Measurements from ENCODE around the gene MCF2L2.
A peak's percentile ranks its signal among the peaks of the same experiment; 100 is the strongest.

Gene MCF2L2

DNA sequence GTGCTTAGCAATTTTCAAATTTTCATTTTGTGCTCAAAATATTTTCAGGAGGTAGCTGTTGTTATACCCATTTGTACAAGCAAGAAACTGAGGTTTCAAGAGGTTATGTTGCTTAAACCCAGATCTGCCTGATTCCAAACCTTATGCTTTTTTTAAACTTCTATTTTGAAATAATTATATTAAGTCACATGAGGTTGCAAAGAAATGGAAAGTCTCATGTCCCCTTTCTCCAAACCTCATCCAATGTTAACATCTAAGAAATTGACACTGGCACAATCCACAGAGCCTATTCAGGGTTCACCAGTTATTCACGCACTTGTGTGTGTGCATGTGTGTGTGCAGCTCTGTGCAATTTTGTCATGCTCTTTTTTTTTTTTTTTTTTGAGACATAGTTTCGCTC is 140.3 kb downstream of the MCF2L2 start:
- no peak for ATAC-seq

DNA sequence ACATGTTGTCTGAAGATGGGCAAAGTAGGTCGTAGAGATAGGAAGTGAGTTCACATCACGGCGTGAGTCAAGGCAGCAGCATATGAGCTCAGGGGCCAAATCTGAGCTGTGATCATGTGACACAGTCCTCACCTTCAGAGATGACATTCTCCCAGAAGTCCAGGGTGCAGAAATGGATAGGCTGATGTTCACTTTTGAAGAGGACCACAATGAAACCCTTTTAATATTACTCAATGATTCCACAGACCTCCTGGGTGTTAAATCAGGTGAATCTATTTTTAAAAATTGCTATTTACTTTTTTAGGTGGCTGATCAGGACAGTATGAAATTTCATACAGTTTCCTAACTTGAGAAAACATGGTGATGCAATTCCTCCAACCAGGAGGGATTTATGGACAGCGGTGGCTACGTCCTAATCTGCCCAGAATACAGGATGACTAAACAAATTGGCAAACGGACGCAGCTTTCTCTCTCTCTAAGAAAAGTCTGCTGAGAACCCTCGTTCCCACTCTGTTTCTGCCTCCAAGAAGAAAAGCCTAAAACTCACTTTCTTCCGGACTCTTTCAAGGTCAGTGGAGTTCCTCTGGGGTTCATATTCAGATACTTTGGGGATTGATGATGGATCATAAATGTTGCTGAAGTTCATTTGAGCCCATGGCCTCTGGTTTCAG is 141.0 kb downstream of the MCF2L2 start:
- no peak for ATAC-seq

DNA sequence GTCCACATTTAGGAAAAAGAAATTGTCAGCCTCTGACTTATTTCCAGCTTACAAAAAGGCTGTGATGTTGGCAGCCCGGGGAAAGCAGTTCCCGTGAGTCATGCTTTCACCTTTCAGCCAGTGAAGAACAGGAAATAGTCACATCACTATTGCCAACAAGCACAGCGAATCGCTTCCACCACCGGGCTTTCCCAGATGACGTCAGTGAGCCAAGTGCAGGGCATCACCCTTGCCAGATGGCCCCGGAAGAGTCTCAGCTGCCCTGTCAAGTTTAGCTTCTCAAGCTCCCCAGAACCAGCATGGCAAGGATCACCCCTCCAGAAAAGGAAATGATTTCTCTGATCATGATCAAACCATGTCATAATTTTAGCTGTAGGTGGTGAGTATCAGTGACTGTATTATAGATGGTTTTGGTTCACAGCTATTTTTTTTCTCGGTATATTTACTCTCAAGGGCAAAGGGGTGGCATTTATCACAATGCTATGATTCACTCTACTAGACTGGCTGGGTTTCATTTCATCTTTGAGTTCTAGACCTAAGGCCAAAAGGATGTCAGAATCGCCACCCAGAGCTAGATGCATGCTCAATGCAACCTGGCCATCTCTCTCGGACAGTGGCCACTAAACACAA is 142.5 kb downstream of the MCF2L2 start:
- peak; percentile 88 to 91 for ATAC-seq

DNA sequence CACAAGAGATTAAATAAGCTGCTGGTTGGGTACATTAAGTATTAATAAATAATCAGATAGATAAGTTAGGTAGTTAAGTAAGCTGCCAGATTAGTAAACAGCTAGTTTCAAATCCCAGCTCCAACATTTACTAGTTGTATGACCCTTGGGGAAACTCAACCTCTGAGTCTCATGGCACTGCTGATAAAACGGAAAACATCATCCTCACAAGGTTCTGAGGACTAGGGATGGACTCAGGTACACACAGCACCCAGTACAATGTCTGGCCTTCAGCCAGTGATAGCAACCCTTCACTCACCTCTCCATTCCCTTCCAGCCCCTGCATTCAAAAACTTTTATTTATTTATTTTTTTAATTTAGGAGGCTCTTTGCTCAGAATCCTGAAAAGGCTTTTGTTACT is 143.1 kb downstream of the MCF2L2 start:
- ATAC-seq = no peak

DNA sequence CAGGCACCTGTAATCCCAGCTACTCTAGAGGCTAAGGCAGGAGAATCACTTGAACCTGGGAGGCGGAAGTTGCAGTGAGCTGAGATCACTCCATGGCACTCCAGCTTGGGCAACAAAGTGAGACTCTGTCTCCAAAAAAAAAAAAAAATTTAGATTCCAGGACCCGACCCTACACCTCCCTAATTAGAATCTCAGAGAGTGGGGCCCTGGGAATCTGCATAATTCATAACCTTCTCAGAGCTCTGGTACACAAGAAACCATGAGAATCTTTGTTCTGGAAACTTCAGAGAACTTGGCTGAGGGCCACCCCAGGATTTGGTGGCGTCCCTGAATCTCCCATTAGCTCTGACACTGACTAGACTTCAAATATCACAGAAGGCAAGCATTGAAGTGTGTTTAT is 143.8 kb downstream of the MCF2L2 start:
- ATAC-seq = no peak

DNA sequence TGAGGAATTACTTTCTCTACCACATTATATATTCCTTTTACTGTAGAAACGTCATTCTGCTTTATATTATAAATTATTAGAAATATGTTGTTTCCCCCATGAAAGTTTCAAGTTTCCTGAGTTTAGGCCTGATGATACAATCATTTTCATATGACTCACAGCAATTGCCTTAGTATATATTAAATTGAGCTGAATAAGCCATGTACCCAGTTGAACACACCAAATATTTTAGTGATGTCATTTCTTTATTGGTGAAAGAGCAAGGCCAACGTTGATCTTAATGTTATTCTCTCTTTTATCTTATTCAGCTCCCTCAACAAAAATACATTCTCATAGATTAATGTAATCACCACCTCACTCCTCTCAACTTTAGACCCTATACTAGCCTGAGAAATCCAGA is 144.5 kb downstream of the MCF2L2 start:
- no peak for ATAC-seq

DNA sequence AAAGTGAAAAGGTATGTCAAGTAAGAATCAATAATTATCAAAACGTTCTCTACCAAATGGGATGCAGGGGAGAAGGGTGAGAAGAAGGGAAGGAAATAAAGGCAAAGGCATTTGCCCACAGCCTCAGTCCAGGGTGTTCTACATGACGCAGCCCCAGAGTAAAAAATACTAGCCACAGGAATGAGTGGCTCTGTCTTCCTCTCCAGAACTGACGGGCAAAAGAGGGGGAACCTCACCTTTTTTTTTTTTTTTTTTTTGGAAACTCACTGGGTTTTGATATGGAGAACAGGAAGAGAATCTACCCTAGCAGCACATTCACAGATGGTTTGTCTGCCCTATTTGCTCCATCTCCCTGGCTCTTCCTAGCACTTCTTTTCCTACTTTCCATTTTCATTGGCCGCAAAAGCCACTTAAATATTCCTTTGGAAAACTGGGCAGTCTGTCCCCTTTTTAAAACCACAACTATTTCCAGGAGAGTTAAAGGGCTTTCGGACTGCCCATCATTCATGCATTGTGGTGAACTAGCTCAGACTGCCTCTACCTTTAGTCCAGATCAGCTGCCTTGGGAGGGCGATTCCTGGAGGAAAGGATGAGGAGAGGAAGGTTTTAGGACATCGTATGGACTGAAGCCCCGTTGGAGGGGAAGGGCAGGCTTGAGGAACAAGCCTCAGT is 147.2 kb downstream of the MCF2L2 start:
- ATAC-seq = no peak

DNA sequence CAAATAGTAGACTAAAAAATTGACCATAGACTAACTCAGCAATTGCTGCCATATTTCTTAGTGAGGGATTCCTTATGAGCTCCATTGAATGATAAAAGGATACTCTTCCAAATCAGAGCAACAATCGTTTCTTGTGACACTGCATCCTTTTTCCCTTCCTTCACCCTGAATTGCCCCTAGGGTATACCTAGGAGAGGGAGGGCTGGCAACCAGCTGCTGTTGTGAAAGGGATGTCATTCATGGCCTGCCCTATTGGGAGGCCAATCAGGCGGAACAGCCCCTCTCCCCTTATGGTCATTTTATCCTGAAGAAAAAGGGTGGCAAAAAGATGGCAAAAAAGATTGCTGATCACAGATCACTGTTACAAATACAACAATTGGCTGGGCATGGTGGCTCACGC is 149.0 kb downstream of the MCF2L2 start:
- ATAC-seq = no peak

DNA sequence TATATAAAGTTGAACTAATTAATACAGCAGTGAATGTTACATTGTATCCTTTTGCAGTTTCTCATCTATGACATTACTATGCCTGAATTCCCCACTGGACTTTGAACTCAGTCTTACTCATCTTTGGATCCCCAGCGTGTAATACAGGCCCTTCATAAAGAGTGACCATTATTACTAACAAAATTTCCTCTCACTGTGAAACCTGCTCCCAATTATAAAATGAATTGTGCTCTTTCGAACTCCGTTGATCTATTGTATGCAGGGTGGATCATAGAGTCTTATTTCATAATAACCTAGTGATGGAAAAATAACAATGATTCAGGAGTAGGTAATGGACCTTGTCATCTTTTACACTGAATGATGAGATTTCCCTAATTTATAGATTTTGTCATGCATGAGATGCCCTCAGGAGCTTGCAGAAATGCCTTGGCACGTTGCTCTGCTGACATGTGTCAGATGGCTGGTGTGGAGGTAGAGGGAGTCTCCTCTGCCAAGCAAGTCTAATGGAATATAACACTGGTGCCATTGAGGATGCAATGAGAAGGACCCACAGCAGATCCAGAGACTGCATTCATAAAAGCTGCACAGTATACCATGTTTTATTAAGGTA is 149.8 kb downstream of the MCF2L2 start:
- ATAC-seq = no peak

DNA sequence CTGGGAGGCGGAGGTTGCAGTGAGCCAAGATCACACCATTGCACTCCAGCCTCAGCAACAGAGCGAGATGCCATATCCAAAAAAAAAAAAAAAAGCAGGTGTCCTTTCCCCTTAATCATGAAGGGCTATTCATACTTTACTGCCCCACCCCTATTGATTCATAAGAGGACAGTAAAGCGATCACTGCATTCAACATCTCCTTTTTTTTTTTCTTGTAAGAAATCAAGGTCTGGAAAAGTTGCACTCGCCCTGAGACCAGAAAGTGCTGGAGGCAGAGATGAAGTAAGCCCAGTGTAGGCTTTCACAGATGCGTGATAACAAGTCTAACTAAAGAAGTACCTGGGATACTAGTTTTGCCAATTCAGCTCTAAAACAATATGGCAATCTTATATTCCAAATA is 151.2 kb downstream of the MCF2L2 start:
- ATAC-seq = no peak

DNA sequence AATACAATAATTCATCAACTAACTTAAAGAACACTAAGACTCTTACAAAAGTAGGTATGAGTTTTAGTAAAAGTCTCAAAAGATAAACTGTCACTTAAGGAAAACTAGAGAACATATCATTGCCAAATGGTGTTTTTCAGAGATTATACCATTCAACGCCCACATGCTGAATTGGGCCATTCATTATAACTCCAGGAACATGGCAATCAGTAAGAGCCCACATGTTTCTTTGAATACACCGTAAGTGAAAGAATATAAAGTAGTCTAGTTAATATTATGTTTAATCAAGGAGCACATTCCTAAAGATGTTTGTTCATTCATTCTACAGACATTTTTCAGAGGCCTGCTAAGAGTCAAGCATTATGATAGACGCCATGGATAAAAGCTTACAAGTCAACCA is 152.5 kb downstream of the MCF2L2 start:
- no peak for ATAC-seq

DNA sequence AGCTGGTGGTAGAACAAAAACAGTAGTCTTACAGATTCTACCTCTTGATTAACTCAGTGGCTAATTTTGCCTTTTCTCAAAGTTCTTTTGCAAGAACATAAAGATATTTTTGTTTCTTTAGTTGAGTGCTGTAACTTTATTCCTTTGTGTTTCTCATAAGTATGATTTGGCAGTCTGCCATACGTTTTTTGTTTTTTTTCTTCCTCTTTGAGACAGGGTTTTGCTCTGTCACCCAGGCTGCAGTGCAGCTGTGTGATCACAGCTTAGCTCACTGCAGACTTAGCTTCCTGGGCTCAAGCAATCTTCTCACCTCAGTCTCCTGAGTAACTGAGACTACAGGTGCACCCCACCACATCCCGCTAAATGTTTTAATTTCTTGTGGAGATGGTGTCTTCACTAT is 153.0 kb downstream of the MCF2L2 start:
- no peak for ATAC-seq

DNA sequence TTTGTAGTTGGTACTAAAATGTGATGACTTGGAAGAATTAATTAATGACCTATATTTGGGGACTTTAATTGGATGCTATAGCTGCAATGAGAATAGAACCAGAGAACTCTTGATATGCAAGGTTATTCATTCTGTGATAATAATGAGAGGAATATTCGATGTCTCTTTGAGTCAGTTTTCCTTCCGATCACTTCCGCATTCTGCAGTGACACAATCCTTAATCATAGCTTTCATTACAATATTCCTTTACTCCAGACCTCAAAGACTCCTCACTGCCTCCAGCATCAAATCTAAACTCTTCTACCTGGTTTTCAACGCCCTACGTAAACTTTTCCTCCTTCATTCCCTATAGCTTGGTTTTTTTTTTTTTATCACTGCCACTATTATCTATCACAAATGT is 153.8 kb downstream of the MCF2L2 start:
- ATAC-seq = no peak

DNA sequence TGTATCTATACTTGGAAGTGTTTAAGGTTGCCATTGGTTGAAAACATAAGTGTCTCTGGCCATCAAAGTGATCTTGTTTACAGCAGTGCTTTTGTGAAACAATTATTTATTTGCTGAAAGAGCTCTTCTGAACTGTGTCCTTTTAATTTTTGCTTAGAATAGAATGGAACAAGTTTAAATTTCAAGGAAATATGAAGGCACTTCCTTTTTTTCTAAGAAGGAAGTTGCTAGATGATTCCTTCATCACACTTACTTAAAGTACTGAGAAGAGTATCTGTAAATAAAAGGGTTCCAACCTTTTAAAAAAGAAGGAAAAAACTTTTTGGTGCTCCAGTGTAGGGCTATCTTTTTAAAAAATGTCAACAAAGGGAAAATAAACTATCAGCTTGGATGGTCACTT is 155.6 kb downstream of the MCF2L2 start:
- ATAC-seq = no peak

DNA sequence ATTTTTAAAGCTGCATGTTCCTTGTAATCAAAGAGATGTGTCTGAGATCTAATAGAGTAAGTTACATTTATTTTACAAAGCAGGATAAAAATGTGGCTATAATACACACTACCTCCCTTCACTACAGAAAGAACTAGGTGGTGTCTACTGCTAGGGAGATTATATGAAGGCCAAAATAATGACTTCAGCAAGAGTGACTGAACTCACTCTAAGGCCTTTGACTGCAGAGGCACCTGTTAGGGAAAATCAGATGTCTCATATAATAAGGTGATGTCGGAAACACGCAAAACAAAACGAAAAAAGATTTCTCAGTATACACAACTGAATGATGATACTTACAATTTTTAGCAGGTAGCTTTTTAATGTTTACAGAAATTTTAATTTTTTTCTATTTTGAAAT is 156.3 kb downstream of the MCF2L2 start:
- ATAC-seq = no peak

DNA sequence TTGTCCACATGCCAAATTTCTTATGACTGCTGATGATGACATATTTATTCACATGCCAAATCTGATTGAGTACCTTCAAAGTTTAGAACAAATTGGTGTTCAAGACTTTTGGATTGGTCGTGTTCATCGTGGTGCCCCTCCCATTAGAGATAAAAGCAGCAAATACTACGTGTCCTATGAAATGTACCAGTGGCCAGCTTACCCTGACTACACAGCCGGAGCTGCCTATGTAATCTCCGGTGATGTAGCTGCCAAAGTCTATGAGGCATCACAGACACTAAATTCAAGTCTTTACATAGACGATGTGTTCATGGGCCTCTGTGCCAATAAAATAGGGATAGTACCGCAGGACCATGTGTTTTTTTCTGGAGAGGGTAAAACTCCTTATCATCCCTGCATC is 158.1 kb downstream of the MCF2L2 start:
- ATAC-seq = no peak

DNA sequence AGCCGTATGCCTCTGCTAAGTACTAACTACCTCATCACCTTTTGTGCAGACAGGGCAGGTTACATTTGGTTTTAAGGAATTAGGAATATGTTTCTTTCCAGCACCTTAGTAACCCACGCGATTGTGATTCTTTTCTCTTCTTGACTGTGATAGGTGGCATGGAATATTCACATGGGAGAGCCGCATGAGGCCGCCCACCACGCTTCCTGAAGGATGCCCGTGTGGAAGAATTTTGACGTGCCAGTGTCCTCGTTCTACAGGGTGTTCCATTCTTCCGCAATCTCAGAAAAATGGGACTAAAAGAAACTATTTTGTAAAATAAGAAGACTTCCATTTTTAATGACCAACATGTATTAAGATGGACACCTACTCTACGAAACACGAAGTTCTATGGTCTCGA is 159.1 kb downstream of the MCF2L2 start:
- no peak for ATAC-seq

DNA sequence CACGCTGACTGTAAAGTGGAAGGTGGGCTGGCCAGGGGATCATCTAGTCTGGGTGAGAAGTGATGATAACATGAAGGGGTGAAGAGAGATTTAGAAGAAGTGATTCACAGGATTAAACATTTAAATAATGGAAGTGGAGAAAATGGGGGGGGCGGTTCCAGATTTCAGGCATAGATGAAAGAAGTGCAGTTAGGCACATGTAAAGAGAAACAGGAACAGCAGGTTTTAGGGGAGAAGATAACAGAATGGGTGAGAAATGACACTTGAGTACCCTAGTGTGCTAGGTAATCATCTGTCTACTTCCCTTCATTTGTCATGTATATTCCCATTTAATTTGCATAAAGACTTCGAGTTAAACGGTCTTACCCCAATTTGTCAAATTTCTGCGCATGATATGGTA is 160.1 kb downstream of the MCF2L2 start:
- no peak for ATAC-seq

DNA sequence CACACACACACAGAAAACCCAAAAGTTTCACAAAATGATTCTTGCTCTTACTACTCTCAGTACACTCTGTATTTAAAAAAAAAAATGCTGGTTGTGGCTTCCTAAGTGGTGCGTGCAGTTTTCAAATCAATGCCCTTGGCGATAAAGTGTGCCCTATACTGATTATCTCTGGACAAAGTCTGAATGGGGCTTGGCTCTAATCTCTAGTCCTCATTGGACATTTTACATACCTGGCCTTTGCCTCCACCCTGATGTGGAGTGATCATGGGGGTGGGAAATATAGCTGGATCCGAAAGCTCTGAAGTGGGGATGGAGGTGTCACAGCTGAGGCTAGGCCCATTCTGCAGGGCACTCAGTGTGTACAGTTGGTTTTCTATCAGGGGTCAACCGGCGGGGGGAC is 161.3 kb downstream of the MCF2L2 start:
- no peak for ATAC-seq

DNA sequence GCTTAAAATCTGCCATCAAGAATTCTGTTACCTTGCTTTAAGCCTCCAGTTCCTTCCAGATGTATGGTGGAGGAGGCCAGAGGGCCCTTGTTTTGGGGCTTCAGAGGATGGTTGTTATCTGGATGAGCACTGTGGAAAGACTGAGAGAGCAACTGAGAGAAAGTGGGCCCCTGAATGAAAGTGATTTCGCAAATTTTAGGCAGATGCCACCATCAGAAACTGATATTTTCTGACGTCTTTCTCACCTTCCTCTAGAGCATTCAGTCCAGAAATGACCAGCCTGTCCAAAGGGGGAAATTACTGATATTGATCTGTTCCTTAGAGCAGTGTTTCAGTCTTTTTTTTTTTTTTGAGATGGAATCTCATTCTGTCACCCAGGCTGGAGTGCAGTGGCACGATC is 162.0 kb downstream of the MCF2L2 start:
- peak; percentile 28 to 29 for ATAC-seq

DNA sequence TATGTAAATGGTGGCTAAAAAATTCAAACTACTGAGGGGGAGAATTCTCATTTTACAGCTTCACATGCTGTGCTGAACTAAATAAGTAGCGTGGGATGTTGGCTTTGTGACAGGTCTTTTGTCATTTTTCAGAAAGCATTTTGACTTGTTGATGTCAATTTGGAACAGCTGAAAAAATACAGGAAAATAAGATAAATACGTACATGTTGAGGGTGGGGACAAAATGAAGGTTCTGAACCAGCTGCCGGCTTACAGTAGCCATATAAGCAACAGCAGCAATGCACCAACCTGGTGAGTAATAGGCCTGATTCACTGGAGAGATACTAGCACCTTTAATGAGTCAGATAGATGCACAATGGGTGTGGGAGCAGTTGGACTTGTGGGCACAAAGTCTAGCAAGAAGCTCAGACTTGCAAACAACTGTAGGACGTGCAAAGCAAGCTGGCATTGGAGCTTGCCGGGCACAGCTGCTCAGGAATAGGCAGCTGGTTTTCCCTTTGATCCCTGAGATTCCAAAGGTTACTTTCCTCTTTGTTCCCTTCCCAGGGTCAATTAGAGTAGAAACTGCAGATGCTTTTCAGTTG is 162.5 kb downstream of the MCF2L2 start:
- peak; percentile 98 to 100 for ATAC-seq

DNA sequence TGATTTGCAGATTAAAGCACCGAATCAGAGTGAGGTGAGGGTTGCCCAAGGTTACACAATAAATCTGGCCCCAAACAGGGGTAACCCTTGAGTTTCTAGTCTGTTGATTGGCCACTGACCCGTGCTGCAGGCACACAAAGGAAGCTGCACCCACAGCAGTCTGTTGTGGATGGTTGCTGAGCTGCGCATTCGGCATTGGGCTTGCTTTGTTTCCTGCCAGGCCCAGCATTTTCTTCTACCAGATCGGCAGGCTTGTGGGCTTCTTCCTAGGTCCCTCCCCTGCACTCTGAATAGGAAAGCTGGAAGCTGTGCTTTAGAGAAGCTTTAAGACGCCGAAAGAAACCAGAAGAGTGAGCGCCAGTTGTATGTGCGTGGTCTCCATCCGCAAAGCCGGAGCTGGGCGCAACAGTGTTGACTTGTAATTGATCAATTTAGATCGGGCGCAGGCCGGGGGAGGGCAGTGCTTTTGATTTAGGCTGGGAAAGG is 163.2 kb downstream of the MCF2L2 start:
- ATAC-seq = no peak

DNA sequence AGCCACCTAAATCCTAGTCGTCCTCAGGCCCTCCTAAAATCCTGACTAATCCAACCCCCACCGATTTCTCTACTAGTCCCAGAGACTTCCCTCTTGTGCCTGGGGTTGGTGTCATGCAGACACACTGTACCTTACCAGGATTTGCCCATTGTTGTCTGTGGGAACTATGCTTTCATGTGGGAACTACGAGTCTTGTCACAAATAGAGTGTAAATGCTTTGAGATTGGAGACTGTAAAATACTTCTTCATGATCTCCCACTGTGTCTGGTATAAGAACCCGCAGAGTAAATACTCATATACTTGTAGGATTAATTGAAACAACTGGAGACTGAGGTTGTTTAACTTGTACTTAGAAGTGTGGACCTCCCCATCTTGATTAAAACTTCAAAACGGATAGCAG is 164.2 kb downstream of the MCF2L2 start:
- no peak for ATAC-seq
